Activated T-helper 1 cell treated with anti-CD3 and anti-CD28 coated beads, Interleukin-12 subunit alpha, Interleukin-12 subunit beta, Interleukin-2, Interleukin-4 antibody, amounts not matched to agents 30 ng/mL and 10 ng/mL and 1 ng/mL, durations not matched to agents 14 hours and 24 hours and 36 hours (primary cell): ENCODE data around the gene XRCC6. TPM values are rescaled to one million over a fixed set of nuclear protein-coding genes. Genes with fewer than 3 reads are reported as not detected.
A peak's percentile ranks its signal among the peaks of the same experiment; 100 is the strongest.
"Not testable (repeated sequence)": the region's sequence is repeated elsewhere in the genome, so short reads cannot be mapped to it uniquely, and the experiment has no call there.

Source experiments
- DNase-seq: peaks from one replicate; pipeline ENCODE4 v3.0.0; 2021; ENCODE audit warnings: low spot score
- H3K27ac Mint-ChIP-seq: one replicate; pipeline ENCODE4 v1.8.0; 2021; ENCODE audit warnings: mild to moderate bottlenecking, mixed read lengths
- H3K27me3 Mint-ChIP-seq: one replicate; pipeline ENCODE4 v1.8.0; 2022; ENCODE audit warnings: mild to moderate bottlenecking, moderate library complexity, mixed read lengths; ENCODE audit not compliant: insufficient read depth
- H3K36me3 Mint-ChIP-seq: one replicate; pipeline ENCODE4 v1.8.0; 2021; ENCODE audit warnings: low read depth, mixed read lengths
- H3K4me1 Mint-ChIP-seq: one replicate; pipeline ENCODE4 v1.8.0; 2021; ENCODE audit warnings: low read depth, mixed read lengths
- H3K4me3 Mint-ChIP-seq: one replicate; pipeline ENCODE4 v1.8.0; 2021; ENCODE audit warnings: mild to moderate bottlenecking, moderate library complexity, mixed read lengths
- H3K9me3 Mint-ChIP-seq: one replicate; pipeline ENCODE4 v1.8.0; 2021; ENCODE audit warnings: mixed read lengths
- intact Hi-C: fragments of 100-400 bp; cut with micrococcal nuclease; formaldehyde crosslinking; loops from one replicate; pipeline ENCODE4 v1.15.1; 2024
- total RNA-seq: library from RNA; stranded (reverse); gene quantifications from 2 replicates; pipeline ENCODE4 v1.2.3, GENCODE V29; 2022

Gene XRCC6
- total RNA-seq, 1 donor from 2014 or later, result 367 TPM

- H3K27me3 Mint-ChIP-seq, DNase-seq, intact Hi-C loops, H3K4me3 Mint-ChIP-seq, H3K9me3 Mint-ChIP-seq: not testable (repeated sequence)
- Mint-ChIP-seq H3K36me3 (peaks cover 36% of the 10 kb centered on the region), H3K27ac (peak overlapping the region; percentile 6), H3K4me1 (peaks cover 11% of the 10 kb centered on the region)
These were observed 42.5 kb downstream of the XRCC6 start for GRCh38 chr22:41663594-41663993.

DNA sequence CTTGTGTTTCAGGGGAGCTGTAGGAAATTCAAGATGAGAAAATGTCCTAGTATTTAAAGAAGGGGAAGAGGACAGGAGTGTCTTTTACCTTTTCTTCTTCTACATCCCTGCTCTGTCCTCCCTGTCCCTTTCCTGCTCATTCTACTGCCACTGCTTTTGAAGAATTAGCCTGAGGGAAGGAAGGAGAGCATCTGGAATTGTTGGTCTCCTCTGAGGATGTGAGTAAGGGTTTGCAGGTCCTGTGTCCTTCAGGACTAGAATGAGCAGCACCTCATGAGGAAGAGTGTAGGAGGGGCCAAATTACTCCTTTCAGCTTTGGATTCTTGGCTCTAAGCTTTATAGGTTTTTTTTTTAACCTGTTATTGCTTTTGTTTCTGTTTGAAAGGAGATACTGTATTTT is 43.4 kb downstream of the XRCC6 start:
- no peak for DNase-seq
- Mint-ChIP-seq H3K4me1 (peaks cover 16% of the 10 kb centered on the region), H3K27ac (peak overlapping the region; percentile 24), H3K36me3 (peaks cover 42% of the 10 kb centered on the region), H3K4me3 (no peak overlapping the region), H3K9me3 (no peaks in the 10 kb centered on the region), H3K27me3 (no peaks in the 10 kb centered on the region)
- intact Hi-C loops, result no loop called here

- Mint-ChIP-seq H3K36me3 (peaks cover 40% of the 10 kb centered on the region), H3K9me3 (no peaks in the 10 kb centered on the region), H3K4me1 (peaks cover 17% of the 10 kb centered on the region), H3K27me3 (no peaks in the 10 kb centered on the region), H3K27ac (peak overlapping the region; percentile 52), H3K4me3 (no peak overlapping the region)
- no peak for DNase-seq
- intact Hi-C loops, result no loop called here
These were observed 43.9 kb downstream of the XRCC6 start for GRCh38 chr22:41664951-41665350.

DNA sequence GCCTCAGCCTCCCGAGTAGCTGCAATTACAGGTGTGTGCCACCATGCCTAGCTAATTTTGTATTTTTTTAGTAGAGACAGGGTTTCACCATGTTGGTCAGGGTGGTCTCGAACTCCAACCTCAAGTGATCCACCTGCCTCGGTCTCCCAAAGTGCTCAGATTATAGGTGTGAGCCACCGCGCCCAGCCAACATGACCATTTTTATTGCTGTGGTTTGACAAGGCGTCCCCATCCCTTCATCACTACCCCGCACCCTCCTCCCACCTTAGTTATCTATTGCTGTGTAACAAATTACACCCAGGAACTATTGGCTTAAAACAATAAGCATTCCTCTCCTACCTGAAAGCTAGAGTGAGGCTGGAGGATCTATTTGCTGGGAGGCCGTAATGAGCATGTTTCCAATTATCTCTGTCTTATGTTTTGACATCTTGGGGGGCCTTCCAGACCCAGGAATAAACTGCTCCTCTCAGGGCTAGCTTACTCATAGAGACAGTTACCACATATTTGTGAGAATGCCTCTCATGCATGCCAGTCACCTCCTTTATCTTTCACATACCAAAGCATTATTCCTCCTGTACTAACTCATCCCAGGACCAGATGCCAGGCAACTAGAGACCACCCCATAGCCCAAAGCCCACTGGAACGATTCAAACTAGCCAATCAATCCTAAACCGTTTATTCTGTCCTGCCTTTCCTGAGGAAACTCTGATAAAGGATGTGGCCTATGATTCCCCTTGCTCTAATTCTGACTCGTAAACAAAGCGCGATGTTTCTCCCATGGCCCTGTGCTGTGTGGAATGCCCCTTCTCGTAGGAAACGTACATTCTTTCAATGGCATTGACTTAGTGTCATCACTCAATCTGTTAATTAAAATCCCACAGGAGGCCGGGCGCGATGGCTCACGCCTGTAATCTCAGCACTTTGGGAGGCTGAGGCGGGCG is 48.1 kb downstream of the XRCC6 start:
- Mint-ChIP-seq H3K36me3 (peaks cover 21% of the 10 kb centered on the region), H3K4me3 (no peak overlapping the region), H3K4me1 (peaks cover 17% of the 10 kb centered on the region), H3K27me3 (no peaks in the 10 kb centered on the region), H3K9me3 (no peaks in the 10 kb centered on the region), H3K27ac (no peak overlapping the region)
- DNase-seq, result no peak
- intact Hi-C loops, result no loop called here

GRCh38 chr22:41672096-41672495 is 51.0 kb downstream of the XRCC6 start:
- Mint-ChIP-seq H3K36me3 (peaks cover 28% of the 10 kb centered on the region), H3K4me1 (peaks cover 12% of the 10 kb centered on the region)
- H3K9me3 Mint-ChIP-seq, intact Hi-C loops, DNase-seq, H3K4me3 Mint-ChIP-seq, H3K27ac Mint-ChIP-seq, H3K27me3 Mint-ChIP-seq: not testable (repeated sequence)

DNA sequence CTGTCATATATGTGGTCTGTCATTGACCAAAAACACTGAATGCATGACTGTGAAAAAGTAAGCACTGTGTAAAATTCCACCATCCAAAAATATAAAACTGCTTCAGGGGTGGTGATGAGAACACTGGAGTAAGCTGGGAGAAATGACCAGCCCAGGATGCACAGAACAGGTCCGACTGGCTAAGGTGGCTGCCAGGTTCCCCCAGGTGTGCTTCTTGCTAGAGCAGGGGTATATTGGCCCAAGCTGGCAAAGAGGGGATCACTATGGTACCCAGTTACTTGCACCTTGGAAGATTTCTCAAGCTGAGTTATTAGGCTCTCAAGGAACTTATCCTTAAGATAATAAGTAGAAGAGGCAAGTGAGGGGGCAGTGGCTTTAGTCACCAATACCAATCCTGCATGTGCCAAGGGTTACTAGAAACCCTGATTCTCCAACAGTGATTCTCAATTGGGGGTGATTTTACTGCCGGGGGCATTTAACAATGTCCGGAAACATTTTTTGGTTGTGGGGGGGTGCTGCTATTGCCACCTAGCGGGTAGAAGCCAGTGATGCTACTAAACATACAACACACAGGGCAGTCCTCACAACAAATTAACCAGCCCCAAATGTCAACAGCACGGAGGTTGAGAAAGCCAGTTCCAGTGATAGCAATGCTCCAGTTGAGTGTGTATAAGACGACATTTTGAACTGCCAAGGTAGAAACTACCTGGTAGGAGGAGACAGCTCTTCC is 51.9 kb downstream of the XRCC6 start:
- Mint-ChIP-seq H3K9me3 (no peaks in the 10 kb centered on the region), H3K36me3 (peaks cover 30% of the 10 kb centered on the region)
- intact Hi-C loops, result no loop called here

DNA sequence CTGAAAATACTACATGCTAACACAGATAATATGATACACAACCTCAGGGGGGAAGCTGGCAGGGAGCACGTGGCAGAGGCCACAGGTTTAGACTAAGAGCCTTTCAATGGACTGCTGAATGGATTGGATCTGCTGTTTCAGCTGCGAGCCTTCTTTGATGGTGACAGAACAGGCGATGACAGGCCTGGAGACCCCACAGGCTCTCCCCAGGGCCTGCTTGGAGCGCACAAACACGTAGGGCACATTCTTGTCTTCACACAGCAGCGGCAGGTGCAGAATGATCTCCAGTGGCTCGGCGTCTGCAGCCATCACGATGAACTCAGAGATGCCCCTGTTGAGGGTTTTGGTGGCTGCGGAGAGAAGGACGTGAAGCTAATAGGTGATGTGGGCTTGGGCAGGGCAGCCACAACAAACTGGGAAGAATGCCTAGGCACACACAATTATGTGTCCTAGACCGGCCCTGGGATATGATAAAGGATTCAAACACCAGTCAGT is 53.8 kb downstream of the XRCC6 start:
- no peak for DNase-seq
- H3K9me3 Mint-ChIP-seq, result no peaks in the 10 kb centered on the region
- no peak overlapping the region for H3K27ac Mint-ChIP-seq
- H3K27me3 Mint-ChIP-seq, result no peaks in the 10 kb centered on the region
- H3K4me3 Mint-ChIP-seq, result no peak overlapping the region
- intact Hi-C loops, result no loop called here
- H3K36me3 Mint-ChIP-seq, result peaks cover 29% of the 10 kb centered on the region
- no peaks in the 10 kb centered on the region for H3K4me1 Mint-ChIP-seq

More for the DNA sequence above, 51.9 kb downstream of the XRCC6 start:
- Mint-ChIP-seq H3K4me1 (peaks cover 6% of the 10 kb centered on the region), H3K27ac (no peak overlapping the region), H3K27me3 (no peaks in the 10 kb centered on the region), H3K4me3 (no peak overlapping the region)
- no peak for DNase-seq

DNA sequence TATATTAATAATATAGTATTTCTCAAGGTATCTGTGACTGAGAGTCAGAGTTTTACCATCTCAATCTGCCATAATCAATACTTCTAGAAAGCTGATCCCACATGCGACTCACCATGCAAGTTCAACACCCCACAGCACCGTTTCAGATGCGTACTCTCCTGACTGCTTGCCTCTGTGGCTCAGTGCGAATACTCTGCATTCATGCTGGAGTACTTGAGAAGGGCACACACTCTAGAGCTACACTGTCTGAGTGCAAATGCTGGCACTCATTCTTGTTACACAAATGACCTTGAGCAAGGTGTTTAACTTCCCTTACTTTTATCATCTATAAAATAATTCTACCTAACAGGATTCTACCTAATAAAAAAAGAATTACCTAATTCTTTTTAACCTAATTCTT is 55.0 kb downstream of the XRCC6 start:
- no peaks in the 10 kb centered on the region for H3K9me3 Mint-ChIP-seq
- no peaks in the 10 kb centered on the region for H3K27me3 Mint-ChIP-seq
- DNase-seq, result no peak
- no peak overlapping the region for H3K4me3 Mint-ChIP-seq
- H3K27ac Mint-ChIP-seq, result no peak overlapping the region
- peaks cover 34% of the 10 kb centered on the region for H3K36me3 Mint-ChIP-seq
- intact Hi-C loops, result no loop called here
- peaks cover 4% of the 10 kb centered on the region for H3K4me1 Mint-ChIP-seq

DNA sequence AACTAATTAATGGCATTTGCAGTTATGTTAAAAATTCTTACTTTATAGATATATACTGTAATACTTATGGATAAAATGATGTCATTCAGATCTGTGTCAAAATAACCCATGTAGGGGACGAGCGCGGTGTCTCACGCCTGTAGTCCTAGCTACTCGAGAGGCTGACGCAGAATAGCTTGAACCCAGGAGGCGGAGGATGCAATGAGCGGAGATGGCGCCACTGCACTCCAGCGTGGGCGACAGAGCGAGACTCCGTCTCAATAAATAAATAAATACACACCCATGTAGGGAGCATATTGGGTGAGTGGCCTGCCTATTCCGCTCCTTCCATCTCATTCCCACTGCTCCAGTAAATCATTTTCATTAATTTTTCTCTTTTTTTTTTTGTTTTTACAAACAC is 60.5 kb downstream of the XRCC6 start:
- peak overlapping the region; percentile 100 for H3K4me3 Mint-ChIP-seq
- H3K27ac Mint-ChIP-seq, result peak overlapping the region; percentile 97
- intact Hi-C loops, result loop anchor here (1.0 to 10.0 kb wide), 3 partner anchors 60 to 827 kb away; partner anchors contain the start of genes DESI1, NAGA, PHETA2 and SMDT1

GRCh38 chr22:41682033-41682807 is 61.1 kb downstream of the XRCC6 start:
- intact Hi-C loops, result loop anchor here (1.0 to 10.0 kb wide), 3 partner anchors 61 to 827 kb away; partner anchors contain the start of genes DESI1, NAGA, PHETA2 and SMDT1
- H3K27ac Mint-ChIP-seq, result peak overlapping the region; percentile 97
- no peaks in the 10 kb centered on the region for H3K9me3 Mint-ChIP-seq
- H3K27me3 Mint-ChIP-seq, result no peaks in the 10 kb centered on the region
- peaks cover 18% of the 10 kb centered on the region for H3K4me1 Mint-ChIP-seq
- H3K4me3 Mint-ChIP-seq, result peak overlapping the region; percentile 100
- DNase-seq, result peak; percentile 79
- peaks cover 21% of the 10 kb centered on the region for H3K36me3 Mint-ChIP-seq

More for the DNA sequence above, 60.5 kb downstream of the XRCC6 start:
- peaks cover 22% of the 10 kb centered on the region for H3K36me3 Mint-ChIP-seq
- no peaks in the 10 kb centered on the region for H3K27me3 Mint-ChIP-seq
- peaks cover 15% of the 10 kb centered on the region for H3K4me1 Mint-ChIP-seq
- DNase-seq, result no peak
- no peaks in the 10 kb centered on the region for H3K9me3 Mint-ChIP-seq

DNA sequence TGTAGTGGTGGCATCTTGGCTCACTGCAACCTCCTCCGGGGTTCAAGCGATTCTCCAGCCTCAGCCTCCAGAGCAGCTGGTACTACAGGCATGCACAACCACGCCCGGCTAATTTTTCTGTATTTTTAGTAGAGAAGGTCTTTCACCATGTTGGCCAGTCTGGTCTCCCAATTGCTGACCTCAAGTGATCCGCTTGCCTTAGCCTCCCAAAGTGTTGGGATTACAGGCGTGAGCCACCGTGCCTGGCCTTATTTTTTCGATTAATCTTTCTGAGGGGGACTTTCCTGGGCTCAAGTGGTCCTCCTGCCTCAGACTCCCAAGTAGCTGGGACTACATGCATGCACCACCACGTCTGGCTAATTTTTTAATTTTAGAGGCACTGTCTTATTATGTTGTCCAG is 62.0 kb downstream of the XRCC6 start:
- H3K27me3 Mint-ChIP-seq, result no peaks in the 10 kb centered on the region
- H3K36me3 Mint-ChIP-seq, result peaks cover 25% of the 10 kb centered on the region
- peak overlapping the region; percentile 97 for H3K27ac Mint-ChIP-seq
- H3K9me3 Mint-ChIP-seq, result no peaks in the 10 kb centered on the region
- intact Hi-C loops, result loop anchor here (10.0 kb wide), 2 partner anchors 392 to 828 kb away; partner anchors contain the start of genes NAGA, PHETA2, SMDT1 and ST13
- peaks cover 26% of the 10 kb centered on the region for H3K4me1 Mint-ChIP-seq
- DNase-seq, result no peak
- peak overlapping the region; percentile 100 for H3K4me3 Mint-ChIP-seq

DNA sequence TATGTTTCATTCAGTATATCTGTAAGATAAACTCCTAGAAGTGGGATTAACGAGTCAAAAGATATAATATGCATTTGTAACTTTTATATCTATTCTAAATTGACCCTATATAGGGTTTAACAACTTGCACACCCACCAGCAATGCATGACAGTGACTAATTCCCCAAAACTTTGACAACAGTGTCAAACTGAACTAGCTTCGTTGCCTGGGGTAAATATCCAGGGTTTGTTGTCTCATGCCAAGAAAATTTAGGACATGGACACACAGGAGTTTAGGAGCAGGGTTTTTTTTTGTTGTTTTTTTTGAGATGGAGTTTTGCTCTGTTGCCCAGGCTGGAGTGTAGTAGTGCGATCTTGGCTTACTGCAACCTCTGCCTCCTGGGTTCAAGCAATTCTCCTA is 62.5 kb downstream of the XRCC6 start:
- Mint-ChIP-seq H3K4me3 (peak overlapping the region; percentile 100), H3K27ac (peak overlapping the region; percentile 97), H3K27me3 (no peaks in the 10 kb centered on the region), H3K9me3 (no peaks in the 10 kb centered on the region), H3K4me1 (peaks cover 27% of the 10 kb centered on the region), H3K36me3 (peaks cover 23% of the 10 kb centered on the region)
- DNase-seq, result no peak
- intact Hi-C loops, result loop anchor here (10.0 kb wide), 2 partner anchors 391 to 829 kb away; partner anchors contain the start of genes NAGA, PHETA2, SMDT1 and ST13
